K562 (cell line): ENCODE data around the gene RASAL1. TPM values are rescaled to one million over a fixed set of nuclear protein-coding genes. Genes with fewer than 3 reads are reported as not detected.

Experiments
- ATAC-seq: fragments of 200-7000 bp; cut with Tn5 transposase; 3 replicates; pipeline ENCODE4 v1.9.1; 2020; ENCODE audit warnings: moderate library complexity
- BruUV-seq: library from RNA; stranded (reverse); fragments of 400-500 nt; replicated peaks from 2 replicates; lab custom pipeline; 2021; lab: Mats Ljungman, UMichigan
- CTCF ChIA-PET: fragments of 300-600 bp; formaldehyde crosslinking; extraction: SDS; loops from one replicate; lab custom pipeline; 2021; ENCODE audit warnings: low intra/inter-chr PET ratio; lab: Yijun Ruan, JAX
- POLR2A ChIA-PET: fragments of 300-600, 350-650 bp; sonication (Branson Sonifier 250); formaldehyde crosslinking; extraction: SDS; loops from one replicate; lab custom pipeline; 2021; ENCODE audit warnings: antibody characterized with exemption, inconsistent platforms; lab: Yijun Ruan, JAX
- DNase-seq, 4 experiments: peaks; one replicate each; pipeline versions ENCODE4 v3.0.0 to v3.0.0-alpha.2; 2011 to 2018; ENCODE audit warnings: low spot score in 3 of 4, mixed read lengths in 3 of 4; ENCODE audit errors: extremely low read depth in 1 of 4
- FAIRE-seq: peaks from 2 replicates; lab custom pipeline; 2011; peaks lifted over from hg19 to GRCh38; lab: Jason Lieb, UNC
- H2AFZ ChIP-seq: 2 replicates; pipeline ENCODE4 v1.6.0; 2011; ENCODE audit warnings: low read depth, low read length, control low read depth, inconsistent platforms
- H3K27ac ChIP-seq: fragments of 200-600 bp; 3 replicates; pipeline ENCODE4 v1.8.0; 2011; ENCODE audit warnings: low read depth, mild to moderate bottlenecking, control low read depth, inconsistent platforms, low read length, moderate library complexity, mixed read lengths; ENCODE audit errors: extremely low read depth
- H3K27me3 ChIP-seq, 2 experiments: fragments of 300-600 bp in 1 of 2; 2 replicates in 1 of 2; 3 replicates in 1 of 2; pipeline versions ENCODE4 v1.6.0 to v1.8.0; 2011; ENCODE audit warnings: inconsistent platforms in 2 of 2, low read length in 2 of 2, mild to moderate bottlenecking in 1 of 2, mixed read lengths in 1 of 2, moderate library complexity in 1 of 2; ENCODE audit not compliant: control insufficient read depth in 2 of 2, insufficient read depth in 2 of 2
- H3K36me3 ChIP-seq: fragments of 300-600 bp; 3 replicates; pipeline ENCODE4 v1.8.0; 2011; ENCODE audit warnings: mild to moderate bottlenecking, low read length, inconsistent platforms; ENCODE audit not compliant: control insufficient read depth, insufficient read depth
- H3K4me1 ChIP-seq, 2 experiments: fragments of 200-600 bp in 1 of 2; replicated peaks in 1 of 2; 2 replicates in 1 of 2; 3 replicates in 1 of 2; pipeline versions ENCODE4 v1.5.1 to v1.8.0; 2011; ENCODE audit warnings: inconsistent platforms in 2 of 2, low read length in 2 of 2, mild to moderate bottlenecking in 1 of 2, mixed read lengths in 1 of 2, moderate library complexity in 1 of 2; ENCODE audit not compliant: control insufficient read depth in 2 of 2, insufficient read depth in 2 of 2
- H3K4me2 ChIP-seq: 2 replicates; pipeline ENCODE4 v1.6.1; 2011; ENCODE audit warnings: low read length, control low read depth, inconsistent platforms, mixed read lengths; ENCODE audit not compliant: insufficient read depth
- H3K4me3 ChIP-seq: fragments of 200-600 bp; sonication (generic), shearing (Covaris generic); 2 replicates; pipeline ENCODE4 v1.5.1; 2016; ENCODE audit warnings: control low read depth, inconsistent platforms
- H3K79me2 ChIP-seq: fragments of 200-600 bp; 3 replicates; pipeline ENCODE4 v1.8.0; 2011; ENCODE audit warnings: low read length, inconsistent platforms; ENCODE audit not compliant: control insufficient read depth, insufficient read depth
- H3K9ac ChIP-seq, 2 experiments: 2 replicates each; pipeline versions ENCODE4 v1.6.0 to v1.6.1; 2011; ENCODE audit warnings: low read depth in 2 of 2, low read length in 2 of 2, control low read depth in 1 of 2, inconsistent platforms in 1 of 2, mild to moderate bottlenecking in 1 of 2, mixed read lengths in 1 of 2; ENCODE audit not compliant: insufficient read depth in 1 of 2
- H3K9me1 ChIP-seq: one replicate; pipeline ENCODE4 v1.6.0; 2011; ENCODE audit warnings: inconsistent platforms, mild to moderate bottlenecking, low read length, moderate library complexity; ENCODE audit not compliant: control insufficient read depth, insufficient read depth
- H3K9me3 ChIP-seq: replicated peaks from 2 replicates; pipeline ENCODE4 v1.5.1; 2011; ENCODE audit warnings: low read depth, low read length, inconsistent platforms; ENCODE audit not compliant: control insufficient read depth, insufficient read depth
- H4K20me1 ChIP-seq: replicated peaks from 2 replicates; pipeline ENCODE4 v1.6.1; 2011; ENCODE audit warnings: low read length, inconsistent platforms, mixed read lengths; ENCODE audit not compliant: control insufficient read depth, insufficient read depth
- E2F6 ChIP-seq, 2 experiments: IDR thresholded peaks; 2 replicates each; pipeline ENCODE4 v1.6.1; 2011; ENCODE audit warnings: borderline replicate concordance in 1 of 2, control low read depth in 1 of 2, low read depth in 1 of 2, low read length in 1 of 2, mild to moderate bottlenecking in 1 of 2, mixed read lengths in 1 of 2, moderate library complexity in 1 of 2; ENCODE audit not compliant: insufficient read depth in 1 of 2, insufficient read length in 1 of 2, poor library complexity in 1 of 2, severe bottlenecking in 1 of 2; ENCODE audit errors: extremely low read depth in 1 of 2
- ZNF24 ChIP-seq: fragments of 450-650 bp; IDR thresholded peaks from 2 replicates; pipeline ENCODE4 v1.6.1; 2016
- WGBS: fragments of 100-300 bp; shearing (Covaris generic); methylation state at CpG from one replicate; pipeline ENCODE4 v1.1.6; 2016; ENCODE audit warnings: low coverage, mixed read lengths; ENCODE audit not compliant: insufficient coverage; ENCODE audit errors: missing lambda C conversion rate; 5-methylcytosine and 5-hydroxymethylcytosine counted together
- in situ Hi-C: fragments of 300-500 bp; cut with MboI; formaldehyde crosslinking; loops from 4 replicates; pipeline ENCODE4 v1.15.0; 2018; ENCODE audit warnings: inconsistent platforms, mixed read lengths
- intact Hi-C: fragments of 100-400 bp; cut with micrococcal nuclease; formaldehyde crosslinking; loops from 2 replicates; pipeline ENCODE4 v1.14.2; 2022
- polyA plus RNA-seq, 8 experiments: library from polyadenylated mRNA; depleted of rRNA in 4 of 8; stranded (reverse) in 5 of 8; unstranded in 3 of 8; fragments of >200 nt; fragmentation: Nextera tagmentation in 2 of 8; fragmentation: Illumina TruSeq in 1 of 8; extraction: Ambion mirVana in 2 of 8; extraction: Trizol in 1 of 8; gene quantifications; 2 replicates each; pipeline versions ENCODE4 v1.2.1 to v1.2.3, GENCODE V29; 2011 to 2014; ENCODE audit warnings: inconsistent platforms in 1 of 8, missing spikeins in 1 of 8
- total RNA-seq, 7 experiments: library from RNA; depleted of rRNA in 6 of 7; stranded (reverse); fragments of >200 nt in 6 of 7; fragmentation: Illumina TruSeq in 2 of 7; extraction: Trizol in 2 of 7; gene quantifications; 2 replicates each; pipeline versions ENCODE4 v1.2.1 to v1.2.3, GENCODE V29; 2011 to 2021; ENCODE audit warnings: low replicate concordance in 1 of 7

Gene RASAL1
- total and polyA plus RNA-seq, 9 of the 15 experiments (the other 6 are each of a cell fraction or from before 2014, with no cell fraction given): 0.06 to 0.16 (median 0.14) TPM; not detected in 6

GRCh38 chr12:113104953-113105510 lies 30.5 kb downstream of the RASAL1 start:
- TF ChIP-seq E2F6 (IDR thresholded peaks at IDR 0.05; ENCODE audit: borderline replicate concordance in 1 of 2, extremely low read depth in 1 of 2, insufficient read depth in 1 of 2, insufficient read length in 1 of 2, low read depth in 1 of 2, low read length in 1 of 2, poor library complexity in 1 of 2, severe bottlenecking in 1 of 2) (no peak), ZNF24 (peak; percentile 61; the same call in 1 of the 2 replicates)
- DNase-seq (no peak), FAIRE-seq (no peak), ATAC-seq (no peak)
- Histone ChIP-seq H3K79me2 (no peaks in the 10 kb centered on the region), H3K4me2 (no peak overlapping the region), H3K36me3 (no peaks in the 10 kb centered on the region), H3K27me3 (peaks cover 3 to 39% of the 10 kb centered on the region in 2 experiments; a peak in 3 of 5 replicates), H3K4me1 (peaks cover 0 to 8% of the 10 kb centered on the region in 2 experiments; a peak in 2 of 5 replicates), H3K27ac (no peak overlapping the region), H3K9me3 (no peaks in the 10 kb centered on the region), H3K9ac (no peak overlapping the region), H4K20me1 (peaks cover 4% of the 10 kb centered on the region; the same call in 1 of the 2 replicates), H3K4me3 (no peak overlapping the region), H3K9me1 (no peaks in the 10 kb centered on the region), H2AFZ (no peak overlapping the region)
- WGBS: 11% methylated on average over 13 of the region's 13 CpGs
- in situ Hi-C loops (no loop called here), intact Hi-C loops (no loop called here)
- ChIA-PET POLR2A (no interaction called here), CTCF (no interaction called here)
- BruUV-seq: no TSS peak
